ENCODE results near the gene DUSP9. TPM values are rescaled to one million over a fixed set of nuclear protein-coding genes. Genes with fewer than 3 reads are reported as not detected.

The DUSP9 gene
- total RNA-seq, 1 donor from 2014 or later: 1.3 TPM

DNA sequence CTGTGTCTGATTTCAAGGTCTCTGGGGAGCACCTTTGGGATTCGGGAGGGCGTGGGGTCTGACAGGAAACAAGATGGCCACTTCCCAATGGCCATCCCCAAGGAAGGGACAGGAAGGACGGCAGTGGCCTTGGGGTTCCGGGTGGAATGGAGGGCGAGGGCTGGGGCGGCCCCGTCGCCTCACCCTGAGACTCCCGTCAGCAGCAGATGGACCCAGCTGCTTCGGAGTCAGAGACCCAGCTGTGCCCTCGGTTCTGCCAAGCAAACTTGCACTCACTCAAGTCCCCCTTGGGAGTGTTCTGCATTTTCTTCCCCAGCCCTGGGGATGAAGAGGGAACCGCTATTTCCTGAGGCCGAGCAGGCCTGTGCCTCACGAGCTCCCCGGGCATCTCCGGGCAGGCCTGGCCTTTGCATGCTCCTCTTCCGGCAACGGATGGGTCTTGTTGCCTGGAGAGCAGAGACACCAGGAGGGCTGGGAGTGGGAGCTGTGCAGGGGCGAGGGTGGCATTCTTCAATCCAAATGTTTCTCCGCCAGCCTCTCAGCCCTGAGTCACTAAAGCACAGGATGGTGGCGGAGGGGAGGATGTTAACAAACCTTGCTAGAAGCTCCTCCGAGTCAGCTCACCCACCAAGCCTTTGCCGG lies 6.8 kb upstream of the DUSP9 start:
- no peaks in the 10 kb centered on the region for H3K9me3 Mint-ChIP-seq (ENCODE audit: unreplicated experiment)
- no peak for DNase-seq (ENCODE audit: extremely low spot score, unreplicated experiment)
- H3K36me3 Mint-ChIP-seq (ENCODE audit: unreplicated experiment): no peaks in the 10 kb centered on the region
- TF ChIP-seq, protein P1, sequence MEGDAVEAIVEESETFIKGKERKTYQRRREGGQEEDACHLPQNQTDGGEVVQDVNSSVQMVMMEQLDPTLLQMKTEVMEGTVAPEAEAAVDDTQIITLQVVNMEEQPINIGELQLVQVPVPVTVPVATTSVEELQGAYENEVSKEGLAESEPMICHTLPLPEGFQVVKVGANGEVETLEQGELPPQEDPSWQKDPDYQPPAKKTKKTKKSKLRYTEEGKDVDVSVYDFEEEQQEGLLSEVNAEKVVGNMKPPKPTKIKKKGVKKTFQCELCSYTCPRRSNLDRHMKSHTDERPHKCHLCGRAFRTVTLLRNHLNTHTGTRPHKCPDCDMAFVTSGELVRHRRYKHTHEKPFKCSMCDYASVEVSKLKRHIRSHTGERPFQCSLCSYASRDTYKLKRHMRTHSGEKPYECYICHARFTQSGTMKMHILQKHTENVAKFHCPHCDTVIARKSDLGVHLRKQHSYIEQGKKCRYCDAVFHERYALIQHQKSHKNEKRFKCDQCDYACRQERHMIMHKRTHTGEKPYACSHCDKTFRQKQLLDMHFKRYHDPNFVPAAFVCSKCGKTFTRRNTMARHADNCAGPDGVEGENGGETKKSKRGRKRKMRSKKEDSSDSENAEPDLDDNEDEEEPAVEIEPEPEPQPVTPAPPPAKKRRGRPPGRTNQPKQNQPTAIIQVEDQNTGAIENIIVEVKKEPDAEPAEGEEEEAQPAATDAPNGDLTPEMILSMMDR (IDR thresholded peaks at IDR 0.05): no peak
- H3K27ac Mint-ChIP-seq (ENCODE audit: unreplicated experiment): no peak overlapping the region
- no peak overlapping the region for H3K4me3 Mint-ChIP-seq (ENCODE audit: unreplicated experiment)
- H3K27me3 Mint-ChIP-seq (ENCODE audit: unreplicated experiment): peaks cover 16% of the 10 kb centered on the region
- H3K4me1 Mint-ChIP-seq (ENCODE audit: unreplicated experiment): peaks cover 8% of the 10 kb centered on the region

DNA sequence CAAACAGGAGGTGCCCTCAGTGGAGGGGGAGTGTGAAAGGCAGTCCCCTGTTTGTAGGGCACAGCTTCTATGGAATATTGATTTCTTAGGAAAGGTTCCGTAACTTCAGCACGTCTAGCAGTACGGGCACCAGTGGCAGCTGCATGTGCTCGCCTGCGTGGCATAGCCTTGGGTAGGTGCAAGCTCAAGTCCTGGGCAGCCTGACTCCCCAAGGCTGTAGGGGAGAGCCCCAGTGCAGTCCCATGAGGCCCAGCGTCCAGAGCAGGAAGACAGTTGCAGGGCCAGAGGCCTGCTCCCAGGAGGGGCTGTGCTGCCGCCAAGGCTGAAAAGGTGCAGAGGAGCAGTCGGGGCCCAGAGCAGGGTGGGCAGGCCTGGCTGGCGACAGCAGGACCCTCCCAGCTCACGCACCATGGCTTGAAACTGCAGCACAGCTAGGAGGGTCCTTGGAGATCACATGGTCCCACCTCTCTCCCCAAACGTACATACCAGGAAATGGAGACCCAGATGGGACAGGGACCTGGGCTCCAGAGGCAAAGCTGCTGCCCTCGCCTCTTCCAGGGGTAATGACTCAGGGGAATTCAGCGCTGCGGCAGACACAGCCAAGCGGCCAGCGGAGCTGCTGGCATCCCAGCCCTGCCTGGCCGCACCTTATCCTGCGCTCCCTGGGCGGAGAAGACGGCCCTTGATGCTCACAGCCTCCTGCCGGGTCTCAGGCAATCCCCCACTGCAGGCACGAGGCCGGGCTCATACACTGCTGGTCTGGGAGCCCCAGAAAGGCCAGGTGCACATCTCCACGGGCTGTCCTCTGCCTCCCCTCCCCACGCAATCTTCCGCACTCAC lies 6.0 kb upstream of the DUSP9 start:
- H3K4me3 Mint-ChIP-seq (ENCODE audit: unreplicated experiment): no peak overlapping the region
- peaks cover 8% of the 10 kb centered on the region for H3K4me1 Mint-ChIP-seq (ENCODE audit: unreplicated experiment)
- H3K27me3 Mint-ChIP-seq (ENCODE audit: unreplicated experiment): peaks cover 22% of the 10 kb centered on the region
- no peak for DNase-seq (ENCODE audit: extremely low spot score, unreplicated experiment)
- no peaks in the 10 kb centered on the region for H3K36me3 Mint-ChIP-seq (ENCODE audit: unreplicated experiment)
- H3K27ac Mint-ChIP-seq (ENCODE audit: unreplicated experiment): no peak overlapping the region
- TF ChIP-seq, protein P1 (IDR thresholded peaks at IDR 0.05): no peak
- H3K9me3 Mint-ChIP-seq (ENCODE audit: unreplicated experiment): no peaks in the 10 kb centered on the region

DNA sequence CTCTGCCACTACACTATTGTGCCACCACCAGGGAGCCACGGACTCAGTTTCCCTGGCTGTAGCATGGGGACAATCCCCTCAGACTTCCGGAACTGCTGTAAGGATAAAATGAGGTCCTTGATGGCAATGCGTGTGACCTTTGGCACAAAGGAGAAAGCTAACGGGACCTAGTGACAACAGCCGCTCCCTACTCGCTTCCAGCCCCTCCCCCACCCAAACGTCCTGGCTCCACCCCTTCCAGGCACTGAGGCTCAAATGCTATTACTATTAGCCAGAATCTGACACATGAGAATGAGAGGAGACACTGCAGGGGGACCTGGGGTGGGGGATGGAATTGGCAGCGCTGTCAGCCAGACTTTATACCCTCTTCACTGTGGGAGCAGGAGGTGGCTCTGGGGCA lies 5.4 kb upstream of the DUSP9 start:
- Mint-ChIP-seq H3K27me3 (ENCODE audit: unreplicated experiment) (peaks cover 26% of the 10 kb centered on the region), H3K4me3 (ENCODE audit: unreplicated experiment) (no peak overlapping the region)

DNA sequence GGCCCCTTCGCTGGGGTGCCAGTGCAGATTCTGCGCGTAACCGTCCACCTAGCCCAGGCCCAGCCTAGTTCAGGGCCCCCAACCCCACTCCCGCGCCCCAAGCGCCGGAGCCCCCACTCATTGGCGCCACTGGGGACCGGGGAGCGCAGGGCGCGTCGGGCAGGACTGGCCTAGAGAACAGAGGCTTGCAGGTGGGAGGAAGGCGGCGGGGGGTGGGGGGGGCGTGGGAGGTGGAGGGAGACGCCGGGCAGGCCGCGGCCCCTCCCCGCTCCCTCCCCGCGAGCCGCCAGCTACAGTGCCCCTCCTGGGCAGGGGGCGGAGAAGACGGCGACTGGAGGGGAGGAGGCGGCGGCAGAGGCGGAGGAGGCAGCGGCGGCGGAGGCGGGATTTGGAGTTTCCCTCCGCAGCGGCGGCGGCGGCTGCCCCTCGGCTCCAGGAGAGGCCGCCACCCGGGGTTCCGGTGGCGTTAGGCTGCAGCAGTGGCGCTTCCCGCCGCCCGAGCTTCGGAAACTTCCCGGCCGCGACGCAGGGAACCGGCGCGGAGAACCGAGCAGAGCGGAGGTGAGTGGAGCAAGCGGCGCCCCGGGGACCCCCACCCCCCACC lies 4.8 kb upstream of the DUSP9 start:
- no peak overlapping the region for H3K27ac Mint-ChIP-seq (ENCODE audit: unreplicated experiment)
- H3K27me3 Mint-ChIP-seq (ENCODE audit: unreplicated experiment): peaks cover 26% of the 10 kb centered on the region
- no peaks in the 10 kb centered on the region for H3K9me3 Mint-ChIP-seq (ENCODE audit: unreplicated experiment)
- H3K4me3 Mint-ChIP-seq (ENCODE audit: unreplicated experiment): no peak overlapping the region
- H3K4me1 Mint-ChIP-seq (ENCODE audit: unreplicated experiment): peaks cover 8% of the 10 kb centered on the region
- no peaks in the 10 kb centered on the region for H3K36me3 Mint-ChIP-seq (ENCODE audit: unreplicated experiment)
- no peak for DNase-seq (ENCODE audit: extremely low spot score, unreplicated experiment)
- TF ChIP-seq, protein P1 (IDR thresholded peaks at IDR 0.05): no peak

More for the DNA sequence above, 5.4 kb upstream of the DUSP9 start:
- Mint-ChIP-seq H3K4me1 (ENCODE audit: unreplicated experiment) (peaks cover 8% of the 10 kb centered on the region), H3K36me3 (ENCODE audit: unreplicated experiment) (no peaks in the 10 kb centered on the region), H3K9me3 (ENCODE audit: unreplicated experiment) (no peaks in the 10 kb centered on the region), H3K27ac (ENCODE audit: unreplicated experiment) (no peak overlapping the region)
- TF ChIP-seq, protein P1 (IDR thresholded peaks at IDR 0.05): no peak
- no peak for DNase-seq (ENCODE audit: extremely low spot score, unreplicated experiment)
